Erythroblast (primary cell): ENCODE data around the gene PCDHB12.
"Not testable (repeated sequence)": the region's sequence is repeated elsewhere in the genome, so short reads cannot be mapped to it uniquely, and the experiment has no call there.

Source experiments
- GATA1 ChIP-seq: IDR thresholded peaks from 2 replicates; pipeline ENCODE4 v1.6.1; 2011; ENCODE audit warnings: low read depth, mild to moderate bottlenecking, control low read depth, low read length, moderate library complexity
- POLR2A ChIP-seq: IDR thresholded peaks from 2 replicates; pipeline ENCODE4 v1.6.1; 2011; ENCODE audit warnings: mild to moderate bottlenecking, low read length

GRCh38 chr5:141174291-141175104, 34.0 kb upstream of the PCDHB12 start:
- TF ChIP-seq POLR2A, GATA1: not testable (repeated sequence)
